Measurements from ENCODE around the gene ARL14. TPM values are rescaled to one million over a fixed set of nuclear protein-coding genes. Genes with fewer than 3 reads are reported as not detected.
"Not testable (repeated sequence)": the region's sequence is repeated elsewhere in the genome, so short reads cannot be mapped to it uniquely, and the experiment has no call there.

Gene ARL14
- total RNA-seq, 1 donor from 2014 or later: not detected

DNA sequence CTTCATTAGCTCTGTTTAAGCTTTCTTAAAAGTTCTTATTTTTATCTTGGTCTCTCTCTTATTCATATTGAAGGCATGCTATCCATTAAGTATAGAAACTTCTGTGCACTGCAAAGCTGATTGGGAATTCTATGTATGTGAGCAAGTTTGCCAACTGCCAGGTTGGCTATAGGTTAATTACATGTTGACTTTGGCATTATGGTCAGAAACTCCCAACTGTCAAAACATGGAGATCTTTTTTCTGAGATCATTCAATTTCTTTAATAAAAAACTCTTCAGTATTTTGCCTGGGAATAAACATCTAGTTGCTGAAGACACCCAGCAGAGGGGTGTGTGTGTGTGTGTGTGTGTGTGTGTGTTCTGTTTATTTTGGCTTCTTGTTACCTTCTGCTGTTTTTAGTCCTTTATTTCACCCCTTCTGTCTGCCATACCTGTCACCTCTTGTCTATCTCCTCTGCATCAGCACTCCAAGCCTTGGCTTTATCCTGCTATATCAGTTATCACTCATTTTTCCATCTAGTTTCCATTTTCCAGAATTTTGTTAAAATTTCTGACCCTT lies 1.3 kb upstream of the ARL14 start:
- DNase-seq (ENCODE audit: low spot score) (peak; percentile 49), ATAC-seq (peak; percentile 84)

DNA sequence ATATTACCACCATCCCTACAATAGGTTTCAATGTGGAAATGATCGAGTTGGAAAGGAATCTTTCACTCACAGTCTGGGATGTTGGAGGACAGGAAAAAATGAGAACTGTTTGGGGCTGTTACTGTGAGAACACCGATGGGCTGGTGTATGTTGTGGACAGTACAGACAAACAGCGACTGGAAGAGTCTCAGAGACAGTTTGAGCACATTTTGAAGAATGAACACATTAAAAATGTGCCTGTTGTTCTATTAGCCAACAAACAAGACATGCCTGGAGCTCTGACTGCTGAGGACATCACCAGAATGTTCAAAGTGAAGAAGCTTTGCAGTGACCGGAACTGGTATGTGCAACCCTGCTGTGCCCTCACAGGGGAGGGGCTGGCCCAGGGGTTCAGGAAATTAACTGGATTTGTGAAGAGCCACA lies 510 bp downstream of the ARL14 start:
- ATAC-seq (no peak), DNase-seq (ENCODE audit: low spot score) (no peak)

DNA sequence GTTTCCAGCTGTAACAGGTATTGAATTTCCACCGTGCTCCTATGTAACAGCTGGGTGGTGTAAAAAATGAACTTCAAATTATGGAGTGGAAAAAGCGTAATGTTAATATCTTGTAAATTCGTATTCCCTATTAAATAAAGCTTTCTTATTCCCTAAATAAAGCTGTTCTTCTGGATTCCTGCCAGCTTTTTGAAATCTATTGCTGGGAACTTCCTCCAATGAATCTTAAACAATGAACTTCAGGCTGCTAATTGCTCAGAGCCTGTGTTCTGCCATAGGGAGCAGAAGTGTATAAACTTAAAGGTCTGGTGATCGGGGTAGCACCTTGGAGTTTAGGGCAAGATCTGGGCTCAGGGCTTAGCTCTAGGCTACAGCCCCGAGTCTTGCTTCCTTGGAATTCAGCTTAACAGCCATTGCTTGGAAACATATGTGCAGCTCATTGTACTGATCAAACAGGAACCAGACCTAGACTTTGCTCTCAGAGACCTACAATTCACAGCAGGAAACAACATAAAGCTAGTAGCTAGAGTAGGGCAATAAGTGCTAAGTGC lies 1.4 kb downstream of the ARL14 start:
- ATAC-seq (no peak), DNase-seq (ENCODE audit: low spot score) (no peak)

DNA sequence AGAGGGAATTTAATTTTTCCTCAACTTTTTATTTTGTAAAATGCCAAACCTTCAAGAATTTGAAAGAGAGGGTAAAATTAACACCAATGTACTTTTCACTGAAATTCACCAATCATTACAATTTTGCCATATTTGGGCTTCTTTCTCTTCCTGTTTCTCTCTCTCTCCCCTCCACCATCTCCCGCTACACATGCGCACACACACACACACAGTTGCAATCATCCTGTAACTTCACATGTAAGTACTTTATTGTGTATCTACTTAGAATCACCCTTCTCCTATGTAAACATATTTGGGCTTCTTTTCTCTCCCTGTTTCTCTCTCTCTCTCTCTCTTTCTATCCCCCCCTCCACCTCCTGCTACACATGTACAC lies 7.4 kb downstream of the ARL14 start:
- DNase-seq (ENCODE audit: low spot score) (no peak), ATAC-seq (no peak)

DNA sequence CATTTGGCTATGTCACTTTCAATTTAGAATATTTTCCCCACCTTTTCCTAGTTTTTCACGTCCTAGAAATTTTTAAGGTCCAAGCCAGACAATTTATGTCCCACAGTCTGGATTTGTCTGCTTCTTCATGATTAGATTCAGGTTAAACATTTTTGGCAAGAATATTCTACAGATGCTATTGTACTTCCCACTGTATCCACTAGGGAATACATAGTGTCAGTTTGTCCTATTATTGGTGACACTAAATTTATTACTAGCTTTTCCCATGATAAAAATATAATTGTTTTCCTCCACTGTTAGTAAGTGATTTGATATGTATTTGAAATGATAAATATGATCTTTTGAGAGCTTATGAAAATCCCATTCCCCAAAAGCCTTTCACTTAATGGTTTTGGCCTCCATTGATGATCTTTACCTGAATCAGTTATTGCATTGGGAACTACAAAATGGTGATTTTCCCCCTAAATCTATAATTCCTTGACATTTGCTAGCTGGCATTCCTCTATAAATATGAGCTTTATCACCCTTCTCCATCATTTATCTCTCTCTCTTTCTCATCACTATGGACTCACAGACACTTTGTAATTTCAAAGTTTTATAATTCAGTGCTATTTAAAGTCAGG lies 8.3 kb downstream of the ARL14 start:
- ATAC-seq: no peak
- no peak for DNase-seq (ENCODE audit: low spot score)

DNA sequence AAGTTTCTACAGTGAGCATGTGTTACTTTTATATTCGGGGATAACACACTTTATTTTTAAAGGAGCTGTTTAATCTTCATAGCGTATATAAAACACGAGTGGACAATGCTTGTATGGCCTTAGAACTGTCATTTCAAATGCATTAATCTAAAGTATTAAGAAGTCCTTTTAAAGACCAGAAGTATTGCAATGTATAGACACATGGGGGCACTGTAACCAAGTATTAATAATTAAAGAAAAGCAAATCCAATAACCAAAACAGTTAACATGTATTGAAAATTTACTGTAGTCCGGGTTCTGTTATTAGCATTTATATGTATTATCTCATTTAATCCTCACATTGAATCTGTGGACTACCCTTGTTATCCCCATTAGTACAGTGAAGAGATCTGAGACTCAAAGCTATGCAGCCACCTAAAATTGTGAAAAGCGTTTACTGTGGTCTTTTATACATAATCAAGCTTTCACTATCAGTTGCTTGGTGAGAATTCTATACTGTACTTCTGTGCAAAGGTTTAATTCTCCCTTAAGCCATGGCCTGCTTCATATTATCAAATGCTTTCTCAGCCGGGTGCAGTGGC lies 10.1 kb downstream of the ARL14 start:
- no peak for DNase-seq (ENCODE audit: low spot score)
- peak; percentile 45 for ATAC-seq

DNA sequence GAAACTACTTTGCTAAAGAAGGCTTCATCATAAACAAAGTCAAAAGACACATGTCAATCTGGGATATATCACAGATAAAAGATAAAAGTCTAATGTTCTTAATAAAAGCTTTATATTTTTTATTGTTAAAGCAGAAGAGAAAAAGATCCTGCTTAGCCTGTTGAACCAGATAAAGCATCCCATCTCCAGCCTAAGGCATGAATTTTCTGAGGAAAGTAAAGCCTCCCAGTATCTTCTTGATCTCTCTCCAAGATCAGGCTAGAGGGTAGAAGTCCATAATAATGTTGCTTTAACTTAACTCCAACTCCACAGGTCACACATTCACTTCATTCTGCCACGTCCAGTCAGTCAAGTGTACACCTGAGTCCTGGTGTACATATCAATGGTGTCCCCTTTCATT lies 14.2 kb downstream of the ARL14 start:
- ATAC-seq (no peak), DNase-seq (ENCODE audit: low spot score) (no peak)

DNA sequence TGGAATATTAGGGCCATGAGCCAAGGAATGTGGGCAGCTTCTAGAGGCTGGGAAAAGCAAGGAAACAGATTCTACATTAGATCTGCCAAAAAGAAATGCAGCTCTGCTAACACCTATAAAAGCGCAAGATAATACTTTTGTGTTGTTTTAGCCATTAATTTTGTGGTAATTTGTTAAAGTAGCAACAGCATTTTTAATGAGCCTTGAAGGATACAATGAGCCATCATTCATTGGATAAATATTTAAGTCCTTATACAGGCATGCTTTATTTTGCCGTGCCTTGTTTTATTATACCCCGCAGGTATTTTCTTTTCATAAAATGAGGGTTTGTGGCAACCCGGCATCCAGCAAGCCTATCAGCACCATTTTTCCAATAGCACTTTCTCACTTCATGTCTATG lies 15.0 kb downstream of the ARL14 start:
- ATAC-seq: no peak

DNA sequence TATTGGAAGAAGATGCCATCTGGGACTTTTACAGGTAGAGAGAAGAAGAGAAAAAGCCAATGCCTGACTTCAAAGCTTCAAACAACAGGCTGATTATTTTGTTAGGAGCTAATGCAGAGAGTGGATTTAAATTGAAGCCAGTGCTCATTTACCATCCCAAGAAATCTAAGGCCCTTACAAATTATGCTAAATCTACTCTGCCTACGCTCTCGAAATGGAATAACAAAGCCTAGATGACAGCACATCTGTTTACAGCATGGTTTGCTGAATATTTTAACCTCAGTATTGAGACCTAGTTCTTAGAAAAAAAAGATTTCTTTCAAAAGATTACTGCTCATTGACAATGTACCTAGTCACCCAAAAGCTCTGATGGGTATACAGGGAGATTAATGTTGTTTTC lies 16.2 kb downstream of the ARL14 start:
- DNase-seq (ENCODE audit: low spot score): no peak
- ATAC-seq: no peak

More for the DNA sequence above, 15.0 kb downstream of the ARL14 start:
- DNase-seq (ENCODE audit: low spot score): no peak

DNA sequence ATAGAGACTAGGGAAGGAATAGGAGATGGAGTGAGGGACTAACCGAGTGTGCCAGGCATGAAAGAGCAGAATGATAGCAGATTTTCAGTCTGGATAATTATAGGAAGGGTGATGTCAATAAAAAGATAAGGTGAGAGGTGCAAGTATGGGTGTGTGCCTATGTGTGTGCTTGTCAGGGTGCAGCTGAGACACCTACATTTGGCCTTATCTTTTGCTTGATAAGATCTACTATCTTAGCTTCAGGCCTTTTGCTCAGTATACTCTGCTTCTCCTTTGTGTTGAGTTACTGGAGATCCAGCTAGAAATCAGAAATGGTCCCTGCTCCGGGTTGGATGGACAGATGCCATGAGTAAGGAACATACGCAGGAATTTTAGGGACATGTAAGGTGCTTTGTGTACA lies 17.4 kb downstream of the ARL14 start:
- DNase-seq (ENCODE audit: low spot score) (no peak), ATAC-seq (no peak)

DNA sequence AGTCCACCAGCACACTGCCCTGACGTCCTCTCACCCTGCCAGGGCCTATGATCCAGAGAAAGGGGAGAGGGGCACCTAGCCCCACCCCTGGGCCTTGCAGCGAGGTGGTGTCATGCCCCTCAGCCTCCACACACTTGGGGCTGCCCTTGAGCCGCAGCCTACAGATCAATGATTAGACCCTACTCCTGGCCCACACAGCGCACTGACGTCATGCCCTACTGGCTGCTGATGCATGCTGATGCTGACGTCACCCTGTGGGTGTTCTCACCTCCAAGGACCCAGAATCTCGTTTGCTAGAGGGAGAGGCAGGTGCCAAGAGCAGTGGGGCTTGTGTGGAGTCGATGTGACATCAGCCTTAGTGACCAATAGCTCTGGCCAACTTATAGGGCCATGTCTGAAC lies 18.0 kb downstream of the ARL14 start:
- no peak for ATAC-seq
- DNase-seq (ENCODE audit: low spot score): no peak

DNA sequence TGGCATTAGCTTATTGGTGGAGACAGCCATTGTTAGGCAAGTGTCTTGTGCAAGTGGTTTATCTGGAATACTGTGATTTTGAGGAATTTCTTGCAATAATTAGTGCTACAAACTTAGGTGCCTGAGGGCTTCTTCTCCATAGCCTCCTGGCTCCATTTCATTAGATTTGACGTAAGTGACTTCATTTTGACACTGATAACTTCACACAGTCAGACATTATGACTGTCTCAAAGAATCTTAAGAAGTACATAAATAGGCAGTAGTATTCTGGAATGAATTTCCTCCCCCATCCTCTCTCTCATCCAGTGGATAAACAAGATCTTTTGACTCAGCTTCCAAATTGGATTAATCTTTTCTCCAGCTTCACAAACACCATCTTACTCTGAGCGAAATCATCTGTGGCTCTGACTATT lies 19.0 kb downstream of the ARL14 start:
- no peak for DNase-seq (ENCODE audit: low spot score)
- no peak for ATAC-seq

DNA sequence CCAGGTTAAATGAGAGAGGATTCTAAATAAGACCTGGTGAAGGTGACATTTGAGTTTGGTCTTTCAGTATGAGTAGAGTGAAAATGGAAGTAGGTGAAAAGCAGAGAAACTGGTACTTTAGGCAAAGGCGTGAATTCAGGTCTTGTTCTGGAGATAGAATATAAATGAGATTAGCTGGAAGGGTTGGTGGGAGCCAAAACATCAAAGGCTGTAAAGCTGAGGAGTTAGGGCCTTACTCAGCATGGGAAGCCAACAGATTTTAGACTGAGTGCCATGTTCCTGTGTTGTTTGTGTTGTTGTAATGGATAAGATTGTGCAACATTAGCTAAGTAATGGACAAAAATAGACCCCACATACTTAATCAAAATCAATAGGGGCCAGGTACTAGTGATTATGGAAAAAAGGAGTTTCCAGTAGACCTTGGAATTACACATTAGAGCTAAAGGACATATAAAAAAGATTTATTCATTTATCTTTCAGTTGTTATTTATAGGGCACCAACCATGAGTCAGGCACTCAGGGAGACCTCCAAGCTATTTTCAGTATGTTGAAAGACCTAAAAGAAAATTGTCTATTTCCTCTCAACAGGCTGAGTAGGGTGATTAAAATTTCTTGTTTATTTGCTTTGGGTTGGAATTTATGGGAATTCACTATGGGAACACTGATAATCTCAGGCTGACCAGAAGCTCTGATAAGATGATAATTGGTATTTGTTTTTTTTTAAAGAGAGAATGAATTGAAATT lies 20.8 kb downstream of the ARL14 start:
- no peak for DNase-seq (ENCODE audit: low spot score)

DNA sequence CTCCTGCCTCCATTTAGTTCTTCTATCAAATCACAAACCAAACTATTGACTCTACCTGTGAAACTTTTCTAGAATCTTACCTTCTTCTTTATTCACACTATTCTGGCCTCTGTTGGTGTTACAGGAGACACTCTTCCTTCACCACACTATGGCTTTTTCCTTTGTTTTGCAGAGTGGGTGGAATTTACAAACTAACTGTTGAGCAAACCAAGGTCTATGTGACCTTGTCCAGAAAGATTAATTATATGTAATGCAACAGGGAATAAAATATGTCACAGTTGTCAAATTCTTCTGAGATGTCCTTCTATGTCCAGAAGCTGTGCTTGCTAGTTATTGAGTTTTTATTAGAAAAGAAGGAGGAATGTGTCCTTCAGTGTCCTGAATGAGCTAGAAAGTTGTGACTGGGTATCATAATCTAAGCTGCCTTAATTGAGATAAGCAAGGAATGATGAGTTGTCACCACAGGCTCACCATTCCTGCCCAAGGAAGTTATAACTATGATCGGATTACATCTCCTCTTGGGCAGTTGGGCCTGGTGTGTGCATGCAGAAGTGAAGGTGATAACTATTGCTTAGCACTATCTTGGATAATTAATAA lies 21.7 kb downstream of the ARL14 start:
- DNase-seq (ENCODE audit: low spot score): no peak
- ATAC-seq: no peak

More for the DNA sequence above, 20.8 kb downstream of the ARL14 start:
- ATAC-seq: no peak

DNA sequence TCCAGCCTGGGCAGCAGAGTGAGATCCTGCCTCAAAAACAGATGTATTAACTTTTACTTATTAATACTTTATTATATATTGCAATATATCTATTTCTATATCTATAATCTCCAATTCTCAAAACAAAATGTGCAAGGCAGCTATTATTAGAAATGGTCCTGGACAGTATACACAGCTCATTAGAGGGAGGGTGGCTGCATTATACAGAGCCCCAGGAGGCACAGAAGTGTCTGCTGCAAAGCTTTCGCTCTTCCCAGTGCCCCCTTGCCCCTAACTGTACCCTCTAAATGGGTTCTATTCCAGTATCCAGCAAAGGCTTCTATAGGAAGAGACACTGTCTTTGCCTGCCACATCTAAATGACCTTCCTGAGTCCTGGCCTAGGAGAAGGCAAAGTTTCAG lies 24.5 kb downstream of the ARL14 start:
- DNase-seq (ENCODE audit: low spot score): no peak
- ATAC-seq: no peak

DNA sequence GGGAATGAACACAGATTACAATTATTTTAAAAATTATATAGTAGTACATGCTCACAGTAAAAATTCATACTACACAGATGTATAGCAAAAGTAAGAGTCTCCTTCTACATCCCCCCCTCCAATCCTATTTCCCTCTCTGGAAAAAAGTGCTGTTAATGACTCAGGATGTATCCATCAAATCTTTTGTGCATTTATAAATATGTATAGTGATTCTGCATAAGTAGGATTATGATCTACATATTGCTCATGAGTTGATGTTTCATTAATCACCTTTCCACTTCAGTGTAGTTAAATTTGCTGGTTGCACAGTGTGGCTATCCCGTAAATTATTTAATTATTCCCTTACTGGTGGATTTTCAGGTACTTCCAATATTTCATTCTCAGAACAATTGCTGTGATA lies 25.3 kb downstream of the ARL14 start:
- no peak for ATAC-seq
- DNase-seq (ENCODE audit: low spot score): no peak

DNA sequence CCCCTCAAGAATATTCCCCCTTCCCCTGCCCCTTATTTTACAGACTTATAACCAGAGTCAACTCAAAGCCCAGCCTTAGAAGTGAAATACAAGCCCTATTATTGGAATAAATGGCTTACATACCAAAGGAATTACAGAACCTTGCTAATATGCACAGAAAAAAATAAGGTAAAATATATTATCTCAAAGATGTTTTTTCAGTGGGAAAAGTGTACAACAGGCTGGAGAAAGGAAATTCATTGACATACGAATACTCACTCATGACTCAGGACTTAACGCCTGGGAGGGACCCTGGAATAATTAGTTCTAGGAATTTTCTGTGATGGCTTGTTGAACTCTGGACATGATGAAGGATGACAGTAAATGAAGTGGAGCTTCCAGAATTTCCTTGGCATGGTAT lies 27.0 kb downstream of the ARL14 start:
- no peak for DNase-seq (ENCODE audit: low spot score)
- no peak for ATAC-seq

DNA sequence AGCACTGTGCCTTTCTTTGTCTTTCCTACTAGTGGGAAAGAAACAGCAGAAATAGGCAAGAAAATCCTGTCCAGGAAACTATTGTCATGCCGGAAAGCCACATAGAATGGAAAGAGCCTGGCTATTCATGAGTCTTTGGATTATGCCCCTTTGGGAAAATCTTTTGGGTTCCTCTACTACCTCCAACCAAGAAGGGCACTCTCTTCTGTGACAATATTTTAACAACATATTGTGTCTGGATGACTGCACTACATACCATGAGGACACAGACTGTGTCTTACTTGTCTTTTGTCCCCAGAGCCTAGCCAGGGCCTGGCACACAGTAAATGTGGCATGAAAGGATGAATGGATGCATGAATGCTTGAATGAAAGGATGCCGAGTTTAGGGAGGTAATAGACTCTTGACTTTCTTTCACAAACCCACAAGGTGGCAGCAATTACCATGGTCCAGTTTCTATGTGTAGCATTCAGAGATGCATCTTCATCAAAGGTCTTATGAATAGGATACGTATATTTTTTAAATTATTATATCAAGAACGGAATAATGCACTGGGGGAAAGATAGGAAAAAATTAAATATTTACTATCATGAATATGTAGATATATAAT lies 30.3 kb downstream of the ARL14 start:
- no peak for DNase-seq (ENCODE audit: low spot score)
- ATAC-seq: peak; percentile 95

DNA sequence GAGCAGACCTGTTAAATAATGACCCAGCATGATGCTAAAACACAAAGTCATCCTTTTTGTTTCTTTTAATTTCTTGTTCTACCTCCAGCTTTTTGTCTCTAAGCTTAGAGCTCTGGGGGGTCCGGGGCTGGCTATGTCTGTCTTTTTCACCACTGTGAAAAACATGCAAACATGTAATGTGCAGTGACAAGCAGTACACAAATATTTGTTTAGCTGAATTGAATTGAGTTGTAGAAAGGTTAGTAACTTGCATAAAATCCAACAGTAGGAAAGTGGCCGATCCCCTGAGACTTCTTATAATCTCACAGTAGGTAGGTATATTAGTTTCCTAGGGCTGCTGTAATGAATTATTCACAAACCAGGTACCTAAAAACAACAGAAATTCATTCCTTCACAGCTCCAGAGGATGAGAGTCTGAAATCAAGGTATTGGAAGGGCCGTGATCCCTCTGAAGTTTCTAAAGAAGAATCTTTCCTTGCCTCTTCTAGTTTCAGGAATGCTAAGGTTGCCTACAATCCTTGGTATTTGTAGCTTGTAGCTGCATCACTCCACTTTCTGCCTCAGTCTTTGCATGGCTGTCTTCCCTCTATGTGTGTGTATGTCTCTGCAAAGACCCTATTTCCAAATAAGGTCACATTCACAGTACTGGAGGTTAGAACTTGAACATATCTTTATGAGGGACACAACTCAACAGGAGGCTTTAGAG lies 32.7 kb downstream of the ARL14 start:
- DNase-seq (ENCODE audit: low spot score): no peak
- peak; percentile 60 for ATAC-seq

DNA sequence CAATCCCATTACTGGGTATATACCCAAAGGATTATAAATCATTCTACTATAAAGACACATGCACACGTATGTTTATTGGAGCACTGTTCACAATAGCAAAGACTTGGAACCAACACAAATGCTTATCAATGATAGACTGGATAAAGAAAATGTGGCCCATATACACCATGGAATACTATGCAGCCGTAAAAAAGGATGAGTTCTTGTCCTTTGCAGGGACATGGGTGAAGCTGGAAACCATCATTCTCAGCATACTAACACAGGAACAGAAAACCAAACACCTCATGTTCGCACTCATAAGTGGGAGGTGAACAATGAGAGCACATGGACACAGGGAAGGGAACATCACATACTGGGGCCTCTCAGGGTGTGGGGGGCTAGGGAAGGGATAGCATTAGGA lies 36.2 kb downstream of the ARL14 start:
- not testable (repeated sequence) for DNase-seq (ENCODE audit: low spot score); ATAC-seq
